DMS 273 treated with DMSO at 0.1 percent for 48 hours (cell line): ENCODE measurements around the gene FRK.
"Not testable (repeated sequence)": the region's sequence is repeated elsewhere in the genome, so short reads cannot be mapped to it uniquely, and the experiment has no call there.

Experiments
- DNase-seq: peaks from one replicate; lab custom pipeline; 2025; lab: John Stamatoyannopoulos, UW

Gene FRK

DNA sequence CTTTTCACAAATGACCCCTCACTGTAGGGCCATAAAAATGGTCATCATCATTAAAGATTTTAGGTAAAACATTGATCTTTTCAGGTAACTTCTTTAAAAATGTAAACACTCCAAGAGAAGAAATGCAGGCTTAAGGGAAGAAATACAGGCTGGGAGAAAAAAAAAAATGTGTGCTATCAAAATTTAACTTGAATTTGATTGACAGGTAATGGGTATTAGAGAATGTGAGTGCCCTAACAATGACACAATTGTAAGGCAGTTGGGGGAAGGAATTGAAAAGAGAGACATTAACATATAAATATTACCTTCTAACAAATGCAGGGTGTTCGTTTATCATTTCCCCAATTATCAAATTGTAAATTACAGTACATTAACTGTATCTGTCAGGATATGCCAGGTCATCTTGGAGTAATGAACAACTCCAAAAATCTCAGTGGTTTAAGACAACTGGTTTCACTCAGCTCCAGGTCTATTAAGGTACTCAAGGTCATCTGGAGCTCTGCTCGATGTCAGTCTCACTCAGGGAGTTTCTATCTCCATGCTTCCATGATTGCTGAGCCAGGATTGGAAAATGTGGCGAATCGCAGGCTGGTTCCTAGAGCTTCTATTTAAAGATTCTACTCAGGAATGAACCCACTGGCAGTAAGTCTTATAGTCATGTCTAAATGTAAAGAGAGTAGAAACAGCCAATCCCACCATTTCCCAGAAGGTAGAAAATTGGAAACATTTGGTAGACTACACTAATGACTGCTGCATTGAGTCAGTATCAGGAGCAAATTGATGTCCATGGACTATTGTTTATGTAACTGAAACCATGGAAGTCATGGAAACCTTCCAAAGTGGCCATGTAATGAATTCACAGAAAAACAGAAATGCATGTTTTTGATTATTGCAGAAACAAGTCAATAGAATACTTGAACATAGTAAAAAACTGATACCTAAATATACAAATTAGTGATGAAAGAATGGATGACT is 55.6 kb downstream of the FRK start:
- no peak for DNase-seq

DNA sequence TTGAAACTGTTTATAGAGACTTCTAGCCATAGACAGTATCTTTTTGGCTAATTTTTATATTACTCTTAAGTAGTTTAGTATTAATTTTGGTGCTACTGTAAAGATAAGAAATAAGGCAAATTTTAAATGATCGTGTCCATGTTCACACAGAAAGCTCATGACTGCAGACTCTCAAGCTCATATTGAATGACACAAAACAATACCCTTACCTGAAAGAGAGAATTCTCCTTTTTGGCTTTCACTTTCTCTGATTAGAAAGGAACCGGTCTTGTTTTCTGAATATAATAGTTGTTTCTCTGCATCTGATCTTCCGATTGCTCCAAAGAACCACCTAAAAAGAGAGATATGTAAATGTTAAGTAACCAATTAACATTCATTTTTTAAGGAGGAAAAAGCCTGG is 57.0 kb downstream of the FRK start:
- DNase-seq, result no peak

DNA sequence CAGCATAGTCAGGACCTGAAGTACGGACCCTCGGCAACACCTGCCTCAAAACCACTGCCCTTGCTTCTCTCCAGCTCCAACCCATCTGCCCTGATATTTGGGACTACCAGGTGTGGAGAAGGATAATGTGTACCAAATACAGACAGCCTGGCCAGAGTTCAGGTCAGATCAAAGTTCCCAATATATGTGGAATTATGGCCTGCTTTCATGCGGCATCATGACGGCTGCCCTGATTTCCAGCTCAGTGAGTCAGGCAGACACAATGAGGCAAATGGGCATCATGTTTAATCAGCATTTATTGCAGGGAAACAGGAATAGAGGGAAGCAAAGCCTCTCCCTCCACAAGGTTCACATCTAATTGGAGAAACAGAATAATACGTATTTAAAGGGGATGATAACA is 57.9 kb downstream of the FRK start:
- no peak for DNase-seq

DNA sequence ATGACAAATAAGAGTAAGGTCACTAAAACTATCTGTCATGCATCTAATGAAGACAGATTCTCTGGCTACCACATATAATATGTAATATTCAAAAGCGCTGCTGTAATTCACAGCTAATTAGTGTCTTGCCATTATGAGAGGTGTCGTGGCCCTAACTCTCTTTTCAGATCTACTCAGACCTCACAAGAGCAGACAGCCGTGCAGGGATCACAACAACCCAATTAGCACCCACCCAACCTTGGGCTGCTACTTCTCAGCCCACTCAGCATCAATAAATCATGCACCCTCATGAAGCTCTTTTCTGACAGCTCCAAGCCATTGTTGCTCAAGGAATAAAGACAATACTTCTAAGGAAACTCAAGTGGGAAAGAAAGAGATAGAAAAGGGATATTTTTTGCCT is 61.5 kb downstream of the FRK start:
- DNase-seq, result no peak

DNA sequence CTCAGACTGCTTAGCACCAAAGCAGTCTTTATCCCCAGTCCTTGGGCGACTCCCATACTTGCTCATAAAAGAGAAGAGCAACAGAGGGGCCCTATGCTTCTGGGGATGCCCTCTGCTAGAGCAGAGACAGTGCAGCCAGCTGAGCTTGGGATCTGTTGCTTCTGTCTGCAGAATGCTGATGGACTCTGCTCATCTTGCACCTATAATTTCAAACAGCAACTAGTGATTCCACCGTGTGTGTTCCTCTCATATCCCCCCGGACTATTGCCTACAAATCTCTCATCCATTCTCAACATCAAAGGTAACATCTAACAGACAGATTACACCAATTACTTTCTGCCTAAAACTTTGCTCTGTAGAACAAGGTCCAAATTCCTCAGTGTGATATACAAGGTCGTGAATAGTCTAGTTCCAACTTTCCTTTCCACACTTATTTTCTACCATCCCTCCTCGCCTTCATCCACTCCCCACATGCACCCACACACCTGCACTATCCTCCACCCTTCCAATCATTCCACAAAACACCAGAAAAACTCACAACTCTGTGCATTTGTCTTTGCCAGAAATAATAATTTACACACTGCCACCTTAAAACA is 62.6 kb downstream of the FRK start:
- no peak for DNase-seq

DNA sequence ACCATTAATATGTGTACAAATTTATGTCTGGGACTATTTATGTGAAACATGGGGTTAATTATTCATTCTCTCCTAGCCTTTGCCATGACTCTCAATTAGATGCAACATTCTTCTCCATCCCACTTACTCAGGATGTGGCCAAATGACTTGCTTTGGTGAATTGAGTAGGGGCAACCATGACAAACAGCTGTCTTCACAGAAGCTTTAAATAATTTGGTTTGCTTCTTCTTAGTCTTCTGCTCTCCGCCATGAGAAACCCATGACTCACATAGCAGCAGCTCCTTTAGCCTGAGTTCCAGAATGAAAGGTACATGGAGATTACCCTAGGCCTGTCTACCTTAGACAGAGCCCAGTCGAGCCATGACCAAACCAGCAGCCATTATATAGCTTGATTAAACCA is 74.7 kb downstream of the FRK start:
- DNase-seq, result no peak

DNA sequence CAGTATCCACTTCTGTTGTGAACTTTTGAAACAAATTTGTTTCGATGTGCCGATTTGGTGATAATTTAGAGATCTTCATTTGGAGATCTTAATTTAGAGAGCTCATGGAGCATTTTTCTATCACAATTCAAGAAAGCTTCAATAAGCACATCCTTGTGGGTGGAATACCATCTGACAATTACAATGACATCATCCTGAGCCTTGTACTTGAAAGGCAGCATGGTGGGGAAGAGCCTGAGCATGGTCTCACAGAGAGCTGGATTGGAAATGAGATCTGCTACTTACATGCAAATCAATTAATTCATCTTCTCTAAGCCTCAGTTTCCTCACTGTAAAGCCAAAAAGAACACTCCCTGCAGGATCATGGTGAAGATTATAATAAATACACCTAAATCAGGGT is 75.9 kb downstream of the FRK start:
- DNase-seq, result no peak

DNA sequence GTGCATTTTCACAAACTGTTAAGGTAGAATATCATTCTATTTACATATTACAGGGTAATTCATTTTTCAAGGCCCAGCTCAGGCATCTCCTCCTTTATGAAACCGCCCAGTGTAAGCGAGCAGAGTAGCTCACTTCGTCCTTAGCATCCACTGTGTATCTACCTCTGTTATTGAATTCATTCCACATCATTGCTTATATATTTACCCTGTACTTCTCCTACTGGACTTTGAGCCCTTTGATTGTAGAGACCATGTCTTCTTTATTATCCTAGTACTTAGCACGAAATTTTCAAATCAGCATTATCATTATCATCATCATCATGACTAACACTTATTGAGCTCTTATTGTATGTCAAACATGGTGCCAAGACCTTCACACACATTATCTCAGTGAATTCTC is 76.7 kb downstream of the FRK start:
- no peak for DNase-seq

DNA sequence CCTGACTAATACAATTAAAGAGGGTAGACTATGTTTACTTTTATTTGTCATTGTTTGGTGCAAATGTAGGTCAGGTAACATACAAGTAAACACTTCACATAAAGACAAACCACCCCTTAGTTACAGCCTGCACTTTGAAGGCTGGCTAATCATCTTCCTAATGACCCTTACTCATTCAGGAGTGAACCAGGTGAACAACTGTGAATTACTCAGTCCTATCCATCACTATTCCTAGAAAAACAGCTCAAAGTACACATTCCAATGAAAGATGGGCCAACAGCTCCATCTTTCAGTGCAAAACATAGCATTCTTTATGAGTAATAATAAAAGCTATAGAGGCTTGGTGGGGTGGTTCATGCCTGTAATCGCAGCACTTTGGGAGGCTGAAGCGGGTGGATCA is 78.2 kb downstream of the FRK start:
- DNase-seq, result no peak

DNA sequence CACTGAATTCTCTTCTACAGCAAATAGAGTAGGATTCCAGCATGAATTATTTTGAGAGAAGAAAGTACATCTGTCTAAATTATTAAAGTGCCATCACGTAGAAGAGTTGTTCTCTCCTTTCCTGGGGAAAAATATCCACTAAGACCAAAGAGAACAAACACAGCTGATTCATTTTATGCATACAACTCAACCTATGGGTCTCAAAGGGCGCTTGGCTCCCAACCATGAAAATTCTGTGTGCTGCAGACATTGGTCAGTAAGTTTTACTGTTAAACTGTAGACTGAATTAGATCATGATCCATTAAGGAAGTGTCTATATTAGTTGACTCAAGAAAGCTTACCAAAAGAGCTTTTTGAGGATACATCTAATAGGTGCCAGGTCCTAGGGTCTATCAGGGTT is 83.5 kb downstream of the FRK start:
- no peak for DNase-seq

DNA sequence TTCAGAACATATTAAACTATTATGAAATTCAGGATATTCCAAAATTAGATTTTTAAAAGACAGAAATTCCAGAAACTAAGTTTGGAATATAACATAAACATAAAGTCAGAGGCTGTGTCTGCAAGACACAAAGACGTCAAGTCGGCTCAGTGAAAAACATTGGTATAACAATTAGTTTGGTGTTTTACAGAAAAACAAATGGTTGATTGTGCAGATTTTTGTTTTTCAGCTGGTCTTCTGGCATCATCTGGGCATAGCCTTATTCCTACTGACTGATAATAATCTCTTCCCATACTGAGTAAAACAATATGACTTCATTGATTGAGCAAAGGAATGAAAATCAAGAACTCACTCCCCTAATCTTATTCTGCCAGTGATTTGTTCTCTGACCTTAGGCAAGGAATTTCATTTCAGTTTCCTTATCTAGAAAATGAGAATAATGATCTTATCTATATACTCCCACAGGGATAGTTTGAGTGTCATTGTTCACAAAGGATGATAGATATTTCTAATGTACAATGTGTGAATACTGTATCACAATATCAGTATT is 84.3 kb downstream of the FRK start:
- no peak for DNase-seq

DNA sequence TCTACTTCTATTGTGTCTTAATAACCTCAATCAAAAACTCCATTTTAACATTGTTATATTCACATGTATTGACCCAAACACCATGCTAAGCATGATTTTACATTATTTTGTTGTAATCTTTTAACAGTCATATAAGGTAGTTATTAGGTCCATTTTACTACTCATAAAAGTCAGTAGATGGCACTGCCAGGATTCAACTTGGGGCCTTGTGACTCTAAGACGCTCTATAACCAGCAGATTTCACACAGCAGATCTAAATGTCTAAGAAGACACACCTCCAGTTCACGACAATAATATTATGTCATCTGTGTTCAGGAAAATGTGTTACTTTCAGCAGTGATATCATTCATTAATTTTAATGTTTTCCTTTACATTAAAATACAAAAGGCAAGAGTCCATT is 88.0 kb downstream of the FRK start:
- no peak for DNase-seq

DNA sequence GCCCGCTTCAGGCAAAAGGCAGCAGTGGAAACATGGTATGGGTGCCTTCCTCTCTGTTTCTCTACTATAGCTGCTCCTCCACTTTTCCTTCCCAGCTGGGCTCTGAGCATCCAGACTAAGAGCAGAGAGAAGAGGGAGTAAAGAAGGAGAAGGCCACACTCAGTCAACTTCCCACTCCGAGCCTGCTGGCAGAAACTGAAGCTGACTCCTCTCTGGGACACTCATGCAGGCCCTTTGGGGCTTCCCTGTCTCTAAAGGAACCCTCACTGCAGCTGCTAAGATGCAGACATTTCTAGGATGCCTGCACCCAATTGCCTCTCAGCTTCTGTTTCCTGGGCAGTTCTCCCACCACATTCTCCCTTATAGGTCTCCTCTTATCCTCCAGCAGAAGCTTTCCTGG is 88.9 kb downstream of the FRK start:
- no peak for DNase-seq

DNA sequence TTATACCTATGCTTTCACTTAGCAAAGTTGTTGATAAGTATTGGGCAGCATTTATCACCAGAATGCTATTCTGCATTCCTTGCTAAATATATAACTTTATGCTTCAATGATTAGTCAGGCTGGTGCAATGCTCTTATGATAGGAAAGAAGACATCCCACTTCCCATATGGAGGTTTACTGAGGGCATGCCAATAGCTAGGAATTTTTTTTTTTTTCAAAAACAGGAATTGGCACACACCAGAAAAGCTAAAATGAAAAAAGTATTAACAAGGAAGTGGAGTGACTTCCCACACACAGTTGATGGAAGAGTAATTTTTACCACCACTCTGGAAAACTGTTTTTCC is 90.8 kb downstream of the FRK start:
- no peak for DNase-seq

DNA sequence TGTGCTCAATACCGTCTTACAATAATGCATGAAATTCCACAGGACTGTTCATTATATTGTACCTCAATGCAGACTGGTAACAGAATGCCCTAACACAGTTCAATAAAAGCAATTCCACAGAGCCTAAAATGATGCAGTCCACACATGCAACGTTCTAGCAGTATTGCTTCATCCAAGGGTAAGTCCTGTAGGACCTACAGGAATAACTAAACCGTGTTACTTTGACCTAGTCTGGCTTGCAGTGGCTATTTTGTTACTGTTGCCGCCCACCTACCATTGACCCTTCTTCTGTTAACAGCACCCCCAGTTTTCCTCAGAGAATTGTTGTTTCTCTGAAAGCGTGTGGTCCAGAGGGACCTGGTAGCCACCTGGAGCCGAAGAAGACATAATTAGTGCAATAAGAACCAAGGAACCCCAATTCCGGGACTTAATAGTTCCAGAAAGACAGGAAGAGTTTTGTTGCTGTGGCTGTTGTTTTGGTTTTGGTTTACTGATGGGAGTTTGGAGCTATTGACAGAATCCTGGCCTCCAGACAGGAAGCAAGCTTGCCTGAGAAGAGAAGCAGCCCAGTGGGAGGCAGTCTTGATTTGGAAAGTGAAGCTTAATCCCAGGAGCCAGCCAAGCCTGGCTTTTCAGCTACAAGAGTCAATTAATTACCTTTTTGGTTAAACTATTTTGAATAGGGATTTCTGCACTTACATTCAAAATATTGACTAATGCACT is 91.3 kb downstream of the FRK start:
- DNase-seq, result no peak

DNA sequence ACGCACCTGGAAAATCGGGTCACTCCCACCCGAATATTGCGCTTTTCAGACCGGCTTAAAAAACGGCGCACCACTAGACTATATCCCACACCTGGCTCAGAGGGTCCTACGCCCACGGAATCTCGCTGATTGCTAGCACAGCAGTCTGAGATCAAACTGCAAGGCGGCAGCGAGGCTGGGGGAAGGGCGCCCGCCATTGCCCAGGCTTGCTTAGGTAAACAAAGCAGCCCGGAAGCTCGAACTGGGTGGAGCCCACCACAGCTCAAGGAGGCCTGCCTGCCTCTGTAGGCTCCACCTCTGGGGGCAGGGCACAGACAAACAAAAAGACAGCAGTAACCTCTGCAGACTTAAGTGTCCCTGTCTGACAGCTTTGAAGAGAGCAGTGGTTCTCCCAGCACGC is 100.4 kb downstream of the FRK start:
- not testable (repeated sequence) for DNase-seq

DNA sequence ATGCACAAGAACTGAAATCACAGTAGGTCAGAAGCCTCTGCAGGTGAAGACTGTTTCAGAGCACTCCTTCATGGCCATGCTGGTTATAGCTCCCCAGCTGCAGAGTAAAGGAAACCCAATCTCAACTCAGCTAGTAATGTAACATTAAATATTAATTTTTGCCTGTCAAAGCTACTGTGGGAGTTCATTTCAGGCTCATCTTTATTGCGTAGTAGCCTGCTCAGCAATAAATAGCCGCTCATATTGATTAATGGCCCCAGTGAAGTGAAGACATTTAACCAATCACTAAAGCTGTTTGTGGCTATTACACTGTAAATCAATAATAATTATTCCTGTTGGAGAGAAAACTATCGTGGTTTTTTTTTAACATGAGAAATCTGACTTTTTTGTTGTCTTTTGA is 101.7 kb downstream of the FRK start:
- DNase-seq, result no peak

DNA sequence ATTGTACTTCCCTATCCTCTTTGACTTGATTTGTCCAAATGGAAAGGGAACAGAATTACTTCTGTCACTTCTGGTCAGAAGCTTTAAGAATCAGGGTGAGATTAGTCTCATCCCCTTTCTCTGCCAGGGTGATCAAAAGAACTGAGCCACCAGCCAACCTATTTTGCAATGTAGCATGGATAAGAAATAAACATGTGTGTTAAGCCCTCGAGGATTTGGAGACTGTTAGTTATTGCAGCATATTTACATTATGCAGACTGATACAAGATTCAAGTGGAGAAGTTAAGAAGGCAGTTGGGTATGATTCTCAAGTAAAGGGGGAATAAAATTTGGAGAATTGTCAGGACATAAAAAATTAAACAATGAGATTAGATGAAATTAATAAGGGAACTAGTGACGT is 106.0 kb downstream of the FRK start:
- no peak for DNase-seq

DNA sequence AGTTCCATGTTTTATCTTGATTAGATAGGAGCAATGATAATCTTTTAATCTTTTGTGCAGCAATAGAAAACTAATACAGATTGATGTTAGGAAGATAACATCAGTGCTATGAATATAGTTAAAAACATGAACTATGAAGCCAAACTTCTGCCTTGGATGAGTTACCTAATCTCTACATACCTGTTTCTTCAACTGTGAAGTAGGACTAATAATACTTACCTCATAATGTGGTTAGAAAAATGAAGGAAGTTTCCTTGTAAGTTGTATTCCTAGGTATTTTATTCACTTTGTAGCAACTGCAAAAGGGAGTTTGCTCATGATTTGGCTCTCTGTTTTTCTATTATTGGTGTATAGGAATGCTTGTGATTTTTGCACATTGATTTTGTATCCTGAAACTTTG is 111.9 kb downstream of the FRK start:
- DNase-seq, result no peak

DNA sequence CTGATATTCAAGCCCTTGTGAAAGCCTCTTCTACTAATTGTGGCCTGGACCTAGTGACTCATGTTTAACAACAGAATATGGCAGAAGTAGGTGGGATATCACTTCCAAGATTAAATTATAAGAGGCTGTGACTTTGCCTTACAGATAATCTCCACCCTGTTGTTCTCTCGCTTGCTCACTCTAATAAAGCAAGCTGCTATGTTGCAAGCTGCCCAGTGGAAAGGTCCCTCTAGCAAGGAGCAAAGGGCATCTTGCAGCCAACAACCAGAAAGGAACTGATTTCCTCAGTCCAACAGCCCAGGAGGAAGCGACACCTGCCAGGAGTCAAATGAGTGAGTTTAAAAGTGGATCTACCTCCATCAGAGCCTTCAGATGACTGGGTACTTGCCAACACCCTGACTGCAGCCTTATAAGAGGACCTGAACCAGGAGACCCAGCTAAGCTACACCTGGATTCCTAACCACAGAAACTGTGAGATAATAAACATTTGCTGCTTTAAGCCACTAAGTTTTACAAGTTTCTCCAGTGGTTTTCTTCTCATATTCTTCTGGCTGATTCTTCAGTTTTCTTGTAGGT is 112.6 kb downstream of the FRK start:
- no peak for DNase-seq

DNA sequence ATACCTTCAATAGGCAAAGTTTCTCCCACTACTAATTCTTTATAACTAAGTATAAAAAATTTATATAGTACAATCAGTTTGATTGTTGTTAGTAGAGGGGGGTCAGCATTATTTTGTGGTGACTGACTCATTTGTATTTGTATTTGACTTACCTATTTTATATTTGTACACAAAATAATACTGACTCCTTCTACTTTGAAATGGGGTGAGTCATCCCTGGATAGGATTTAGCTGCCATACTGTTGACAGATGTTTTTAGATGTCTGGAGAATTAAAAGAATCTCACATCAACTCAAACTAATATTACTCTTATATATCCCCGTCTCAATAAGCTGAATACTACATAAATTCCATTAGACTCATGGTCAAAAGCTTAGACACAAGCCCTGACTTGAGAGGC is 114.9 kb downstream of the FRK start:
- DNase-seq, result no peak

DNA sequence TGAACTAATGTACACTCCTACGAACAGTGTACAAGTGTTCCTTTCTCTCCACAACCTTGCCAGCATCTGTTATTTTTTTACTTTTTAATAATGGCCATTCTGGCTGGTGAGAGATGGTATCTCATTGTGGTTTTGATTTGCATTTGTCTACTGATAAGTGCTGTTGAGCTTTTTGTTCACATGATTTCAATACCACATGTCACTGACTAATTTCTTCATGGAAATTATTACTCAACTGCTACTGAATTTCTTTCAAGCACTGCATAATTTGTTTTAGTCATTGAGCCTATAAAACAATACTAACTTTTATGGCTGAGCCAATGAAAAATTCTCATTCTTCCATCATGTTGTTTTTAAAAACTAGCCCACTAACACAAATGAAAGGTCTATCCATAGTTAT is 115.4 kb downstream of the FRK start:
- peak; percentile 56 for DNase-seq

DNA sequence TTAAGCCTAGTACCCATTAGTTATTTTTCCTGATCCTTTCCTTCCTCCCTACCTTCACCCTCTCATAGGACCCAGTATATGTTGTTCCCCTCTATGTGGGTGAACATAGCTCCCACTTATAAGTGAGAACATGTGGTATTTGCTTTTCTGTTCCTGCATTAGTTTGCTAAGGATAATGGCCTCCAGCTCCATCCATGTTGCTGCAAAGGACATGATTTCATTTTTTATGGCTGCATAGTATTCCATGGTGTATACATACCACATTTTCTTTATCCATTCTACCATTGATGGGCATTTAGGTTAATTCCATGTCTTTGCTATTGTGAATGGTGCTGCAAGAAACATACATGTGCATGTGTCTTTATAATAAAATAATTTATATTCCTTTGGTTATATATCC is 115.9 kb downstream of the FRK start:
- DNase-seq, result not testable (repeated sequence)
